Subcutaneous adipose tissue (tissue), 4 donors: Measurements from ENCODE around the gene ELL2. TPM values are rescaled to one million over a fixed set of nuclear protein-coding genes. Genes with fewer than 3 reads are reported as not detected.

Experiments used
- CTCF ChIP-seq: fragments of 450-650 bp; IDR thresholded peaks from one replicate; pipeline ENCODE4 v1.5.1; 2016; ENCODE audit warnings: low read depth, mild to moderate bottlenecking, control low read depth, antibody characterized with exemption, moderate library complexity
- total RNA-seq, 4 donors: library from RNA; depleted of rRNA; stranded (reverse); fragments of >200 nt; gene quantifications; one replicate each; pipeline ENCODE4 v1.1.0, GENCODE V29; 2016

Gene ELL2
- total RNA-seq, 4 donors from 2014 or later: 94.4 to 308 (median 208) TPM

GRCh38 chr5:95850391-95850894, 111.2 kb downstream of the ELL2 start:
- TF ChIP-seq CTCF: no peak

GRCh38 chr5:95848701-95849100, 113.0 kb downstream of the ELL2 start:
- no peak for TF ChIP-seq CTCF

- no peak for TF ChIP-seq CTCF
Observed at GRCh38 chr5:95847261-95847592, 114.4 kb downstream of the ELL2 start.

- TF ChIP-seq CTCF: no peak
Observed at GRCh38 chr5:95846554-95847260, 114.9 kb downstream of the ELL2 start.

- TF ChIP-seq CTCF: no peak
Observed at GRCh38 chr5:95845391-95845790, 116.3 kb downstream of the ELL2 start.

- no peak for TF ChIP-seq CTCF
Observed at GRCh38 chr5:95843733-95844223, 117.9 kb downstream of the ELL2 start.

- no peak for TF ChIP-seq CTCF
Observed at GRCh38 chr5:95842854-95843544, 118.7 kb downstream of the ELL2 start.
